Breast epithelium (tissue), 4 donors: ENCODE measurements around the gene DPEP3. TPM values are rescaled to one million over a fixed set of nuclear protein-coding genes. Genes with fewer than 3 reads are reported as not detected.

ENCODE experiments used
- DNase-seq, 2 donors: peaks; one replicate each; pipeline ENCODE4 v3.0.0-alpha.2; 2019; ENCODE audit warnings: low spot score in 2 of 2
- H3K27ac ChIP-seq, 2 donors: fragments of 200-600 bp; sonication (generic) in 1 of 2; one replicate each; pipeline ENCODE4 v1.5.1; 2016 to 2019; ENCODE audit warnings: mild to moderate bottlenecking in 1 of 2
- H3K27me3 ChIP-seq, 2 donors: fragments of 200-600 bp; sonication (generic) in 1 of 2; one replicate each; pipeline versions ENCODE4 v1.5.1 to v1.6.0; 2017 to 2019; ENCODE audit warnings: control low read depth in 1 of 2, mild to moderate bottlenecking in 1 of 2
- H3K36me3 ChIP-seq: fragments of 200-600 bp; one replicate; pipeline ENCODE4 v1.5.1; 2019
- H3K4me1 ChIP-seq, 2 donors: fragments of 200-600 bp; sonication (generic); one replicate each; pipeline ENCODE4 v1.5.1; 2016 to 2019; ENCODE audit warnings: control low read depth in 1 of 2
- H3K4me3 ChIP-seq, 3 donors: fragments of 200-600 bp; sonication (generic); 1 replicate in 2 of 3; 2 replicates in 1 of 3; pipeline ENCODE4 v1.5.1; 2016 to 2019; ENCODE audit warnings: mild to moderate bottlenecking in 3 of 3, moderate library complexity in 2 of 3
- H3K9me3 ChIP-seq, 2 donors: fragments of 200-600 bp; sonication (generic) in 1 of 2; one replicate each; pipeline ENCODE4 v1.5.1; 2016 to 2019; ENCODE audit warnings: control low read depth in 1 of 2
- POLR2A ChIP-seq: fragments of 450-650 bp; IDR thresholded peaks from one replicate; pipeline ENCODE4 v1.6.1; 2016; ENCODE audit warnings: antibody characterized with exemption, mild to moderate bottlenecking, moderate library complexity
- POLR2AphosphoS5 ChIP-seq, 3 donors: sonication (generic); formaldehyde crosslinking; IDR thresholded peaks; one replicate each; pipeline ENCODE4 v1.6.1; 2017; ENCODE audit warnings: antibody characterized with exemption in 3 of 3
- intact Hi-C: fragments of 100-400 bp; cut with DNase I; formaldehyde crosslinking; loops from one replicate; pipeline ENCODE4 v1.15.1; 2023; ENCODE audit warnings: low total_unique reads
- total RNA-seq, 3 donors: library from RNA; depleted of rRNA; stranded (reverse); fragments of >200 nt; gene quantifications; one replicate each; pipeline ENCODE4 v1.1.0, GENCODE V29; 2016
- TF ChIP-seq, protein P1 (sequence below), 3 donors: fragments of 450-650 bp; IDR thresholded peaks; one replicate each; pipeline ENCODE4 v1.5.1; 2016 to 2017; ENCODE audit warnings: antibody characterized with exemption in 3 of 3, mild to moderate bottlenecking in 3 of 3, moderate library complexity in 3 of 3

DPEP3 gene, protein sequence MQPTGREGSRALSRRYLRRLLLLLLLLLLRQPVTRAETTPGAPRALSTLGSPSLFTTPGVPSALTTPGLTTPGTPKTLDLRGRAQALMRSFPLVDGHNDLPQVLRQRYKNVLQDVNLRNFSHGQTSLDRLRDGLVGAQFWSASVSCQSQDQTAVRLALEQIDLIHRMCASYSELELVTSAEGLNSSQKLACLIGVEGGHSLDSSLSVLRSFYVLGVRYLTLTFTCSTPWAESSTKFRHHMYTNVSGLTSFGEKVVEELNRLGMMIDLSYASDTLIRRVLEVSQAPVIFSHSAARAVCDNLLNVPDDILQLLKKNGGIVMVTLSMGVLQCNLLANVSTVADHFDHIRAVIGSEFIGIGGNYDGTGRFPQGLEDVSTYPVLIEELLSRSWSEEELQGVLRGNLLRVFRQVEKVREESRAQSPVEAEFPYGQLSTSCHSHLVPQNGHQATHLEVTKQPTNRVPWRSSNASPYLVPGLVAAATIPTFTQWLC
- total RNA-seq = under 1 TPM in 1 of 3 donors, not detected in 2; 0.29 TPM

DNA sequence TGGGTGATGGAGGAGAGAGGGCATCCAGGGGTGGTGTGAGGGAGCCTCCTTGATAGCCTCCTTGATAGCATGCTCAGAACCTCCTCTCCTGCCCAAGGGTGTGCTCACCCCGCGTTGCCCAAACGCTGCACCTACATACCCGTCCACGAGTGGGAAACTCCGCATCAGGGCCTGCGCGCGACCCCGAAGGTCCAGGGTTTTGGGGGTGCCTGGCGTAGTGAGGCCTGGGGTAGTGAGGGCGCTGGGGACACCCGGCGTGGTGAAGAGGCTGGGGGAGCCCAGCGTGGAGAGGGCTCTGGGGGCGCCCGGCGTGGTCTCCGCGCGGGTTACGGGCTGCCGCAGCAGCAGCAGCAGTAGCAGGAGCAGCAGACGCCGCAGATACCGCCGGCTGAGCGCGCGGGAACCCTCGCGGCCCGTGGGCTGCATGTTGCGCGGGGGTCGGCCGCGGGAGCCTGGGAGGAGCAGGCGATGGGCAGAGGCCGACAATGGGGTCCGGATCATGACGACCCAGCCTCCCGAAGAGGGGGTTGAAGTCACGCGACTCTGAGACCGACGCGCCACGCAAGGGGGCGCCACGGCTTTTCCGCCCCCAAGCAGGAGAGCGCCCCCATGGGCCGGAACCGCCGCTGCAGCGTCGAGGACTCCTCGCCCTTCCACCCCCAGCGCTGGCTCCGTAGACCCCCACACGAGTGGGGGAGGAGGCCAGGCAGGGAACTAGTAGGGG, at the start of gene DPEP3:
Gene DPEP3 (minus strand): TSS at position 545 of the 724 bp plus-strand sequence. CDS start 119 bp downstream, at position 426.
- Histone ChIP-seq H3K4me1 (no peaks in the 10 kb centered on the region), H3K4me3 (no peak within 1 kb of the TSS), H3K36me3 (no peaks in the 10 kb centered on the region), H3K27me3 (no peaks in the 10 kb centered on the region), H3K27ac (no peak within 1 kb of the TSS), H3K9me3 (no peaks in the 10 kb centered on the region)
- intact Hi-C loops = loop anchor here (5.0 kb wide), 1 partner anchor 57 kb away; no protein-coding TSS in a partner anchor
- no peak for TF ChIP-seq POLR2A
- TF ChIP-seq, protein P1, sequence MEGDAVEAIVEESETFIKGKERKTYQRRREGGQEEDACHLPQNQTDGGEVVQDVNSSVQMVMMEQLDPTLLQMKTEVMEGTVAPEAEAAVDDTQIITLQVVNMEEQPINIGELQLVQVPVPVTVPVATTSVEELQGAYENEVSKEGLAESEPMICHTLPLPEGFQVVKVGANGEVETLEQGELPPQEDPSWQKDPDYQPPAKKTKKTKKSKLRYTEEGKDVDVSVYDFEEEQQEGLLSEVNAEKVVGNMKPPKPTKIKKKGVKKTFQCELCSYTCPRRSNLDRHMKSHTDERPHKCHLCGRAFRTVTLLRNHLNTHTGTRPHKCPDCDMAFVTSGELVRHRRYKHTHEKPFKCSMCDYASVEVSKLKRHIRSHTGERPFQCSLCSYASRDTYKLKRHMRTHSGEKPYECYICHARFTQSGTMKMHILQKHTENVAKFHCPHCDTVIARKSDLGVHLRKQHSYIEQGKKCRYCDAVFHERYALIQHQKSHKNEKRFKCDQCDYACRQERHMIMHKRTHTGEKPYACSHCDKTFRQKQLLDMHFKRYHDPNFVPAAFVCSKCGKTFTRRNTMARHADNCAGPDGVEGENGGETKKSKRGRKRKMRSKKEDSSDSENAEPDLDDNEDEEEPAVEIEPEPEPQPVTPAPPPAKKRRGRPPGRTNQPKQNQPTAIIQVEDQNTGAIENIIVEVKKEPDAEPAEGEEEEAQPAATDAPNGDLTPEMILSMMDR (IDR thresholded peaks at IDR 0.05) = no peak
- TF ChIP-seq POLR2AphosphoS5 (IDR thresholded peaks at IDR 0.05) = no peak
- DNase-seq = no peak

DNA sequence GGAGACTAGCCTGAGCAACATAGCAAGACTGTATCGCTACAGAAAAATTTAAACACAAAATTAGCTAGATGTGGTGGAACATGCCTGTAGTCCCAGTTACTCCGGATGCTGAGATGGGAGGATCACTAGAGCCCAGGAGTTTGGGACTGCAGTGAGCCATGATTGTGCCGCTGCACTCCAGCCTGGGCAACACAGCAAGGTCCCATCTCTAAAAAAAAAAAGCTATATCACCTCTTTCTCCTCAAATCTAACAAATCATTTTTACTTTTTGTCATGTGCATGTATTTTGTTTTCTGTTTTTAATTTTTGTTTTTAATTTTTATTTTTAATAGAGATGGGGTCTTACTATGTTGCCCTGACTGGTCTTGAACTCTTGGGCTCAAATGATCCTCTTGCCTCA, 48.7 kb upstream of the DPEP3 start:
- H3K27me3 ChIP-seq = no peaks in the 10 kb centered on the region
- no peaks in the 10 kb centered on the region for H3K36me3 ChIP-seq
- H3K9me3 ChIP-seq = no peaks in the 10 kb centered on the region
- no peak overlapping the region for H3K4me3 ChIP-seq
- DNase-seq = no peak
- TF ChIP-seq POLR2A = no peak
- TF ChIP-seq POLR2AphosphoS5 (IDR thresholded peaks at IDR 0.05) = no peak
- TF ChIP-seq, protein P1 (IDR thresholded peaks at IDR 0.05) = no peak
- intact Hi-C loops = no loop called here
- H3K27ac ChIP-seq = no peak overlapping the region
- H3K4me1 ChIP-seq = no peaks in the 10 kb centered on the region

DNA sequence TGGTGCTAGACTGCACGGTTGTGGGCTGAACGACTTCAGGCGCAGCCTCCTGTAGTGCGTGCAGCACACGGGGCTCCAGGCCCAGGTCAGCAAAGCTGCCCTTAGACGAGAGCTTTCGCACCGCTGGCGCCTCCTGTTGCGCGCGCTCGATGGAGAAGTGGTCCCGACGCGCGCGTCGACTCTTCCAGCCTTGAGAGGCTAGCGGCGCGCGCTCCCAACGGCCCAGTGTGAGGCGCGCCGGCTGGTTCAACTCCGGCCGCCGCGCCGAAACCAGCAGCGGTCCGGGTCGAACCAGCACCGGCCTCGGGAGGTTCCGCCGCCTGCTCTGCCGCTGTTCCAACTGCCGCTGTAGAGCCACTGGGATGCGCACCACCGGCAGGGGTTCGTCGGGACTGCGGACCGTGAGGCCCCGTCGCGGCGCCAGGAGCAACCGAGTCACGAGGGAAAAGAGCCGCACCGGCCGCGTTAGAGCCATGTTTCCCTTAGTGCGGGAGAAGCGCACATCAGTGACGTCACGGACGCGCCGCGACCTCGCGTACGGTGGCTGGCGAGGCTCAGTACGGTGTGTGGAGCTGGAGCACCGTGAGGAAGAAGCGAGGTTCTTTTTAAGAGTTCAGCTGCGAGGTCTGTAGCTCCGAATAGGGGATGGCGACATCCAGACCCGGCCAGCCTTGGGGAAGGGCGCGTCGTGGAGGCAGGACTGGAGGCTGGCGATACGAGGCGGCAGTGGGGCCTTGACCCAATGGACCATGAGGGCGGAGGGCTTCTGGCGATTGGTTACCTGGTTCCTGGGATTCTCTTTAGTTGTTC, 42.6 kb upstream of the DPEP3 start, which contains the start of the genes DDX28 and DUS2:
Gene DDX28 (minus strand): TSS at position 505 of the 810 bp plus-strand sequence. CDS start 30 bp downstream, at position 475.
Gene DUS2 (plus strand): TSS at position 557 of the 810 bp plus-strand sequence. CDS start 14,740 bp downstream, outside the sequence.
- H3K4me3 ChIP-seq = peak within 1 kb of the TSS; percentile 76 to 99 (median 97)
- no peaks in the 10 kb centered on the region for H3K9me3 ChIP-seq
- no peaks in the 10 kb centered on the region for H3K36me3 ChIP-seq
- intact Hi-C loops = no loop called here
- H3K27me3 ChIP-seq = no peaks in the 10 kb centered on the region
- peak; percentile 85 to 90 for DNase-seq
- H3K4me1 ChIP-seq = peaks cover 9 to 14% of the 10 kb centered on the region in 2 donors
- peak within 1 kb of the TSS; percentile 88 to 93 for H3K27ac ChIP-seq
- peak; percentile 96 to 99 (median 99) for TF ChIP-seq POLR2AphosphoS5 (IDR thresholded peaks at IDR 0.05)
- peak; percentile 53 for TF ChIP-seq POLR2A
- TF ChIP-seq, protein P1 (IDR thresholded peaks at IDR 0.05) = no peak

DNA sequence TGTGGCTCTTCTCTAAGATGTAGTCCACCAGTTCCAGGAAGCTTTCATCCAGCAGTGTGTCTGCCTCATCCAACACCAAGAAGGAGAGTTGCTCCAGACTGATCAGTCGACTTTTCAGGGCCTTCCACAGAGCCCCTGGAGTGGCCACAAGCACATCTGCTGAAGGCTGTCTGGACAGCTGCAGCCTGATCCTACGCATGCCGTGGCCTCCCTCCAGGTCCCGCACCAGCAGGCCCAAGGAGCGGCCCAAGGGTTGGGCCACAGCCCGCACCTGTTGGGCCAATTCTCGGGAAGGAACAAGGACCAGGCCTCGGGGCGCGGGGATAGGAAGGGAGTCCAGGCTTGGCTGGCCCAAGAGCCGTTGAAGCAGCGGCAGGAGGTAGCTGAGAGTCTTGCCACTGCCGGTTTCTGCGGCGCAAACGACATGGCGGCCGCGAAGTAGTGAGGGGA, 42.0 kb upstream of the DPEP3 start:
- Histone ChIP-seq H3K9me3 (no peaks in the 10 kb centered on the region), H3K4me3 (peak overlapping the region; percentile 76 to 99 (median 97)), H3K27ac (peak overlapping the region; percentile 88 to 93), H3K4me1 (peaks cover 9 to 14% of the 10 kb centered on the region in 2 donors), H3K27me3 (no peaks in the 10 kb centered on the region), H3K36me3 (no peaks in the 10 kb centered on the region)
- DNase-seq = no peak
- intact Hi-C loops = no loop called here
- TF ChIP-seq POLR2AphosphoS5 (IDR thresholded peaks at IDR 0.05) (no peak), POLR2A (no peak)
- TF ChIP-seq, protein P1 (IDR thresholded peaks at IDR 0.05) = no peak
